ENCODE results near the gene TP63. TPM values are rescaled to one million over a fixed set of nuclear protein-coding genes. Genes with fewer than 3 reads are reported as not detected.

Gene TP63
- total and polyA plus RNA-seq, 11 donors = 0.11 to 1.4 (median 0.37) TPM

DNA sequence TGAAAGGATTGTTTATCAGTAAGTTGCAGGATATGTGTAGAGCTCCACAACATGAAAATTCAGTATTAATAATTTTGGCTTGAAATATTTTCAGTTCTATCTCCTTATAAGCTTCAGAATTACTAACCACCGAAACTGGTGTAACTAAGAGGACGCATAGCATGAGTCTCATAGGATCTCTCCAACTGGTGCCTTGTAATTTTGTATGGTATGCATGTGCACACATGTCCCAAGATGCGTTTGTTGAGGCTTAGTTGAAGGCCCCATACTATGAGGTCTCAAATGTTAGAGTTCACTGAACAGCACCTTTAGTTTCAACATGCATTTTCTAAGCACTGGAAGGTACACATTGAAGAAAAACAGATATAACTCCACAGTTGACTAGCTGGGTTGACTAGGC is 195.4 kb downstream of the TP63 start:
- ATAC-seq = no peak
- TF ChIP-seq POLR2A (IDR thresholded peaks at IDR 0.05) = no peak
- TF ChIP-seq, protein P1, sequence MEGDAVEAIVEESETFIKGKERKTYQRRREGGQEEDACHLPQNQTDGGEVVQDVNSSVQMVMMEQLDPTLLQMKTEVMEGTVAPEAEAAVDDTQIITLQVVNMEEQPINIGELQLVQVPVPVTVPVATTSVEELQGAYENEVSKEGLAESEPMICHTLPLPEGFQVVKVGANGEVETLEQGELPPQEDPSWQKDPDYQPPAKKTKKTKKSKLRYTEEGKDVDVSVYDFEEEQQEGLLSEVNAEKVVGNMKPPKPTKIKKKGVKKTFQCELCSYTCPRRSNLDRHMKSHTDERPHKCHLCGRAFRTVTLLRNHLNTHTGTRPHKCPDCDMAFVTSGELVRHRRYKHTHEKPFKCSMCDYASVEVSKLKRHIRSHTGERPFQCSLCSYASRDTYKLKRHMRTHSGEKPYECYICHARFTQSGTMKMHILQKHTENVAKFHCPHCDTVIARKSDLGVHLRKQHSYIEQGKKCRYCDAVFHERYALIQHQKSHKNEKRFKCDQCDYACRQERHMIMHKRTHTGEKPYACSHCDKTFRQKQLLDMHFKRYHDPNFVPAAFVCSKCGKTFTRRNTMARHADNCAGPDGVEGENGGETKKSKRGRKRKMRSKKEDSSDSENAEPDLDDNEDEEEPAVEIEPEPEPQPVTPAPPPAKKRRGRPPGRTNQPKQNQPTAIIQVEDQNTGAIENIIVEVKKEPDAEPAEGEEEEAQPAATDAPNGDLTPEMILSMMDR (IDR thresholded peaks at IDR 0.05) = no peak
- Histone ChIP-seq H3K4me3 (no peak overlapping the region), H3K9me3 (no peaks in the 10 kb centered on the region), H3K4me1 (peaks cover 0 to 3% (median 0%) of the 10 kb centered on the region in 12 donors), H3K27ac (no peak overlapping the region), H3K36me3 (no peaks in the 10 kb centered on the region), H3K27me3 (no peaks in the 10 kb centered on the region)
- WGBS, 4 donors = 92 to 97% (median 94%) methylated on average over 3 of the region's 3 CpGs
- DNase-seq = no peak
- intact Hi-C loops (cut with DNase I) = no loop called here

GRCh38 chr3:189827108-189827507 is 195.9 kb downstream of the TP63 start:
- no peak overlapping the region for H3K27ac ChIP-seq
- no peaks in the 10 kb centered on the region for H3K27me3 ChIP-seq
- ATAC-seq = no peak
- WGBS, 4 donors = 81 to 94% (median 90%) methylated on average over 1 of the region's 1 CpG
- TF ChIP-seq POLR2A (IDR thresholded peaks at IDR 0.05) = no peak
- TF ChIP-seq, protein P1 (IDR thresholded peaks at IDR 0.05) = no peak
- H3K9me3 ChIP-seq = no peaks in the 10 kb centered on the region
- H3K4me1 ChIP-seq = peaks cover 0 to 3% (median 0%) of the 10 kb centered on the region in 12 donors
- intact Hi-C loops (cut with DNase I) = no loop called here
- no peak overlapping the region for H3K4me3 ChIP-seq
- no peaks in the 10 kb centered on the region for H3K36me3 ChIP-seq
- no peak for DNase-seq

GRCh38 chr3:189830401-189830800 is 199.2 kb downstream of the TP63 start:
- no peak for ATAC-seq
- H3K27me3 ChIP-seq = no peaks in the 10 kb centered on the region
- intact Hi-C loops (cut with DNase I) = no loop called here
- no peak for TF ChIP-seq POLR2A (IDR thresholded peaks at IDR 0.05)
- TF ChIP-seq, protein P1 (IDR thresholded peaks at IDR 0.05) = no peak
- no peak for DNase-seq
- H3K27ac ChIP-seq = no peak overlapping the region
- H3K4me1 ChIP-seq = no peaks in the 10 kb centered on the region
- no peak overlapping the region for H3K4me3 ChIP-seq
- 96 to 99% (median 96%) methylated on average over 2 of the region's 2 CpGs for WGBS, 4 donors
- no peaks in the 10 kb centered on the region for H3K9me3 ChIP-seq
- no peaks in the 10 kb centered on the region for H3K36me3 ChIP-seq

GRCh38 chr3:189833266-189833665 is 202.1 kb downstream of the TP63 start:
- WGBS, 4 donors = 59 to 71% (median 69%) methylated on average over 2 of the region's 2 CpGs
- no peak overlapping the region for H3K4me3 ChIP-seq
- no peak for DNase-seq
- H3K9me3 ChIP-seq = no peaks in the 10 kb centered on the region
- H3K4me1 ChIP-seq = no peaks in the 10 kb centered on the region
- ATAC-seq = no peak
- H3K27ac ChIP-seq = no peak overlapping the region
- no peaks in the 10 kb centered on the region for H3K36me3 ChIP-seq
- TF ChIP-seq, protein P1 (IDR thresholded peaks at IDR 0.05) = no peak
- TF ChIP-seq POLR2A (IDR thresholded peaks at IDR 0.05) = no peak
- no peaks in the 10 kb centered on the region for H3K27me3 ChIP-seq
- intact Hi-C loops (cut with DNase I) = no loop called here
